Left ventricle myocardium inferior (tissue), 1 donor: ENCODE measurements around the gene CEP95. TPM values are rescaled to one million over a fixed set of nuclear protein-coding genes. Genes with fewer than 3 reads are reported as not detected.

ENCODE experiments used
- DNase-seq: peaks from one replicate; pipeline ENCODE4 v3.0.0-alpha.2; 2020
- H3K27ac ChIP-seq: fragments of 200-600 bp; replicated peaks from 2 replicates; pipeline ENCODE4 v1.8.0; 2021
- H3K27me3 ChIP-seq: fragments of 200-600 bp; 2 replicates; pipeline ENCODE4 v1.8.0; 2021; ENCODE audit warnings: low read depth
- H3K36me3 ChIP-seq: fragments of 200-600 bp; 2 replicates; pipeline ENCODE4 v1.8.0; 2021
- H3K4me1 ChIP-seq: fragments of 200-600 bp; 2 replicates; pipeline ENCODE4 v1.8.0; 2021
- H3K4me3 ChIP-seq: fragments of 200-600 bp; 2 replicates; pipeline ENCODE4 v1.8.0; 2021; ENCODE audit warnings: mild to moderate bottlenecking, moderate library complexity
- H3K9me3 ChIP-seq: fragments of 200-600 bp; replicated peaks from 2 replicates; pipeline ENCODE4 v1.8.0; 2021
- intact Hi-C: fragments of 100-400 bp; cut with micrococcal nuclease; formaldehyde crosslinking; loops from one replicate; pipeline ENCODE4 v1.11.0; 2022
- total RNA-seq: library from RNA; stranded (reverse); fragmentation: NEBNext Ultra II Directional; extraction: Animal tissue kit (Norgen Biotek cat#: 25700); gene quantifications from one replicate; pipeline ENCODE4 v1.2.1, GENCODE V29; 2021
- TF ChIP-seq, protein P1 (sequence below): fragments of 200-600 bp; IDR thresholded peaks from 2 replicates; pipeline ENCODE4 v1.8.0; 2021; ENCODE audit warnings: antibody characterized with exemption, mild to moderate bottlenecking, borderline replicate concordance
- donor health status: DM: no; HTN: yes; CAD: no; lungs with severe emphysema.

The CEP95 gene
- total RNA-seq, 1 donor from 2014 or later, result 10.1 TPM

DNA sequence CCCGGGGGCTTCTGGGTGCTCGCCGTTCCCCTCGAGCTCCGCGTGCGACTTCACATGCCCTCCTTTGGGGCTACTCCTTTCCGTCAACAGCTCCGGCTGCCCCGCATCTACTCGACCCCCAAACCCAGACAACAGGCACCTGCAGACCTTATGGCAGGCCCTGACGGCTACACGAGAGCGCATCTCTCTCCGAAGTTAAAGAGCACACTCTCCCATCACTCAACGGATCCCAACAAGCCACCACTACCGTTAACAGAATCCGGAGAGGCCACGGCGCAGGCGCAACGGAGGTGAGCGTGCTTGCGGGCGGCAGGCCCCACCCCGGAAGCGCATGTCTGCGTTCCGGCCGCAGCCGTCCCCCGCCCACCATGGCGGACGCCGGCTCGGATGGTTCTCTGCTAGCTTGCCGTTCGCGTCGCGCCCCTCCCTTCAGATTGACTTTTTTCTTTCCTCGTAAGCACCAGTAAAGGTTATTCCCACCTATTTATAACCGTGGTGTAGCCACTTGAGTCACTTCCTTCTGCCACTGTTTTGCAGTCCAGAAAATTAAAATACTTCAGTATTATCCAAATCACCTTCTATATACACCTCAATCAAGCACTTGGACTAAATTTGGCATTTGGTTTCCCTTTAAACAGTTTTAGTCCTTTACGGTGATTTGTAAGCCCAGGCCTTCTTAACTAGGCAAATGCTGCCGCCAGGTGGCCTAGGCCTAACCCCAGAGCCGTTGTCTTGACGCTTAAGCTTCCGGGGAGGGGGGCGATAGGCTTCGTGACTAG lies 9.8 kb upstream of the CEP95 start, which contains the start of gene POLG2:
POLG2 (minus strand) TSS at position 269 of the 779 bp plus-strand sequence; CDS start at position 183, 86 bp downstream.
- H3K27ac ChIP-seq, result peak within 1 kb of the TSS; percentile 89

DNA sequence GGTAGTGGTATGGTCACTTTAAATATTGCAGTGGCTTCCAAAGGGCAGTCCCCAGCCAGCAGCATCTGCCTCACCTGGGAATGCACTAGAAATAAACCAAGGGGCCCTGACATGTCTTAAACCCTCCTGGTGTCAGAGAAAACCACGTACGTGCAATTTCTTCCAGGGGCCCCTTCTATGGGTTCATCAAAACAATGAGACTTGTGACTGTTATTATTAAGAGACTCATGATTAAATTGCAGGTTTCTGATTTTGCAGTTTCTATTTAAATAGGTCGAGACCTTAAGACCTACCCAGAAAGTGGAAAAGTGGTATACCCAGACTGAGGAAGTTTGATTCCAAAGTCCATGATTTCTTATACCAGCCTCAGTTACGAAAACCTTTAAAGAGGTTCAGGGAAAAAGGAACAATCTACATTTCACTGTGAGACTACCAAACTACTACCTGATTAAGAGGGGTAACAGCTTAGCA lies 9.2 kb upstream of the CEP95 start:
- H3K9me3 ChIP-seq, result no peaks in the 10 kb centered on the region
- H3K27me3 ChIP-seq, result no peaks in the 10 kb centered on the region
- peak overlapping the region; percentile 89 for H3K27ac ChIP-seq
- TF ChIP-seq, protein P1, sequence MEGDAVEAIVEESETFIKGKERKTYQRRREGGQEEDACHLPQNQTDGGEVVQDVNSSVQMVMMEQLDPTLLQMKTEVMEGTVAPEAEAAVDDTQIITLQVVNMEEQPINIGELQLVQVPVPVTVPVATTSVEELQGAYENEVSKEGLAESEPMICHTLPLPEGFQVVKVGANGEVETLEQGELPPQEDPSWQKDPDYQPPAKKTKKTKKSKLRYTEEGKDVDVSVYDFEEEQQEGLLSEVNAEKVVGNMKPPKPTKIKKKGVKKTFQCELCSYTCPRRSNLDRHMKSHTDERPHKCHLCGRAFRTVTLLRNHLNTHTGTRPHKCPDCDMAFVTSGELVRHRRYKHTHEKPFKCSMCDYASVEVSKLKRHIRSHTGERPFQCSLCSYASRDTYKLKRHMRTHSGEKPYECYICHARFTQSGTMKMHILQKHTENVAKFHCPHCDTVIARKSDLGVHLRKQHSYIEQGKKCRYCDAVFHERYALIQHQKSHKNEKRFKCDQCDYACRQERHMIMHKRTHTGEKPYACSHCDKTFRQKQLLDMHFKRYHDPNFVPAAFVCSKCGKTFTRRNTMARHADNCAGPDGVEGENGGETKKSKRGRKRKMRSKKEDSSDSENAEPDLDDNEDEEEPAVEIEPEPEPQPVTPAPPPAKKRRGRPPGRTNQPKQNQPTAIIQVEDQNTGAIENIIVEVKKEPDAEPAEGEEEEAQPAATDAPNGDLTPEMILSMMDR, result no peak
- H3K4me1 ChIP-seq, result peaks cover 90% of the 10 kb centered on the region
- intact Hi-C loops, result no loop called here
- peak overlapping the region; percentile 86 for H3K4me3 ChIP-seq
- no peak for DNase-seq
- peaks cover 61% of the 10 kb centered on the region for H3K36me3 ChIP-seq

More for the DNA sequence above, 9.8 kb upstream of the CEP95 start, which contains the start of gene POLG2:
- Histone ChIP-seq H3K4me1 (peaks cover 84% of the 10 kb centered on the region), H3K9me3 (no peaks in the 10 kb centered on the region), H3K4me3 (peak within 1 kb of the TSS; percentile 86), H3K36me3 (peaks cover 61% of the 10 kb centered on the region), H3K27me3 (no peaks in the 10 kb centered on the region)
- intact Hi-C loops, result no loop called here
- DNase-seq, result peak; percentile 95
- TF ChIP-seq, protein P1, result peak; percentile 52

DNA sequence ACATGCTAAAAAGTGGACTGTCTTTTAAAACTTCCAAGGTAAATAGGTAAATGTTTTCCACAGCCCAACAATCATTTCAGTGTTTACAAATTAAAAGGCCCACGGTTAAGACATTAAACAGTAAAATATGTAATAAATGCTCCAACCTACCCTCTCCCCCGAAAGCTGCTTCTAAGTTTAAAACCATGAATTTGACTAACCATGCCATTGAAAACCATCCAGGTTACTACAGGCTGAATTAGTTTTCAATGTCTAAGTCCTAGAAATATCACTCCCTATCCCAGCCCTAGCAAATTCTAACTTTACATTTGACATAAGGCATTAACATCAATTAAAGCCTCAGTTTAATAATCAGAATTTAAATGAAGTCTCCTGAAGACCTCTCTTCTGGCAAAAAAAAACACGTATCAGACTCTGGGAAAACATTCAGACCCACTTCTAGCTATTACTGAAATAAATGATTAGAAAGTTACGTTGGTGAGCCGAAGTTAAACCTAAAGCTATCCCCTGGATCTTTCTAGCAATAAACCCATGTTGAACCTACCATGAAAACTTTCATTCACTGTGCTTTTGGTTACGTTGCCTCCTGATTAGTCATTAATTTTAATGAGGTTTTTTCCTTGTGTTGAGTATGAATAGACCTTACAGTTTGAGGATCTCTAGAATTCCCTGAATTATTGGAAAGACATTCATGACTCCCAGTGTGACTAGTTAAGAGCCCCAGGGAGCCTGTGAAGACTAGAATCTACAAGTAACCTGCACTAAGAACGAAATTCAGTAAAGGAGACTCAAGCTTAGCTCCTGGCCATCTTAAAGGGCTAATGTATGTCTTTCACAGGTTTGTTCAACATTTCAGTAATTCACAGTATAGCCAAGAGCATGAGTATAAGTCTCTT lies 8.2 kb upstream of the CEP95 start:
- Histone ChIP-seq H3K4me3 (no peak overlapping the region), H3K27ac (no peak overlapping the region), H3K9me3 (no peaks in the 10 kb centered on the region), H3K27me3 (no peaks in the 10 kb centered on the region), H3K4me1 (peaks cover 100% of the 10 kb centered on the region), H3K36me3 (peaks cover 61% of the 10 kb centered on the region)
- TF ChIP-seq, protein P1, result no peak
- intact Hi-C loops, result no loop called here
- DNase-seq, result no peak

DNA sequence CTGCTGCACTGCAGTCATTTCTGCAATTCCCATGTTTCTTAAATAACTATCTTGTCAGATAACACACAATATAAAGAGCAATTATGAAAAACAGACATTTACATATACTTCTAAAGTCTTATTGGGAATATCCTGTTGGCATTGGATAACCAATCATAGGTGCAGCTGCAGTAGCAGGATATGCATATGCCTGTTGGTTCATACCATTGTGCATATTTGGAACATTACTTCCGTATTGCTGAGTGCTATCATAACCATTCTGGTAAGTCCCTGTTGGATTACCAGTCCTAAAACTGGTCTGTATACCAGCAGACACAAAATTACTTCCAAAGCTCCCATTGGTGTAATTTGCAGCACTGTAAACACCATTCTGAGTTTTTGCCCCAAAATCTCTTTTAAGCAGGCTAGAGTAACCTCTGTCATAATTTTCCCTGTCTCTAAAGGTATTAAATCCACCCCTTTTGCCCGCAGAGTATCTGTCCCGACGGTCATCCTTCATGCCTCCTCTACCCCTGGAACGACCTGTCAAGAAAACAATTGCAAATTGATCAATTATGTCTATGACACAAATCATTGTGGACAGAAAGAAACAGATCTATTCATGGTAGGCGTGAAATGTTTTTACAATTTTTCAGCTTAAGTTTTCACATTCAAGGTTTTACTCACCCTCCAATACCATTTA lies 6.8 kb upstream of the CEP95 start:
- intact Hi-C loops, result no loop called here
- H3K4me3 ChIP-seq, result no peak overlapping the region
- H3K9me3 ChIP-seq, result no peaks in the 10 kb centered on the region
- H3K36me3 ChIP-seq, result peaks cover 74% of the 10 kb centered on the region
- peaks cover 100% of the 10 kb centered on the region for H3K4me1 ChIP-seq
- DNase-seq, result no peak
- H3K27me3 ChIP-seq, result no peaks in the 10 kb centered on the region
- TF ChIP-seq, protein P1, result no peak
- H3K27ac ChIP-seq, result no peak overlapping the region

DNA sequence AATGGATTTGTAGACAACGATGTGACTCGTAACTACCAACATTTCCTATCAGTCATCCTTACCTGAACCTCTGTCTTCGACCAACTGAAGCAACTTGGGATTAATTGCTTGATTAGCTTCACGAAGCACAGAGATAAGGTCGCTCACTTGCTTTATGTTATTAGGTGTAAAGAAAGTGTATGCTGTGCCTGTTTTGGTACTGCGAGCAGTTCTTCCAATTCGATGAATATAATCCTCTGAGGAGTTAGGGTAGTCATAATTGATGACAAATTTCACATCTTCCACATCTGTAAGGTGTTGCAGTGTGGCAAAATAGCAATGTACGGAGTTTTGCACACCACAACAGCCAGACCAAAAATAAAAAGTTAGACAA lies 6.3 kb upstream of the CEP95 start:
- Histone ChIP-seq H3K4me1 (peaks cover 100% of the 10 kb centered on the region), H3K36me3 (peaks cover 76% of the 10 kb centered on the region), H3K9me3 (no peaks in the 10 kb centered on the region), H3K27ac (no peak overlapping the region), H3K27me3 (no peaks in the 10 kb centered on the region), H3K4me3 (no peak overlapping the region)
- intact Hi-C loops, result no loop called here
- TF ChIP-seq, protein P1, result no peak
- DNase-seq, result no peak
